Muscle layer of duodenum (tissue), 2 donors: Measurements from ENCODE around the gene CCDC127.
"Not testable (repeated sequence)": the region's sequence is repeated elsewhere in the genome, so short reads cannot be mapped to it uniquely, and the experiment has no call there.

Experiments used
- H3K27ac ChIP-seq: one replicate; pipeline ENCODE4 v1.7.0; 2013; ENCODE audit warnings: mild to moderate bottlenecking, low read length
- H3K27me3 ChIP-seq: one replicate; pipeline ENCODE4 v1.7.0; 2013; ENCODE audit warnings: low read depth, mild to moderate bottlenecking, control low read depth, low read length
- H3K36me3 ChIP-seq, 2 donors: one replicate each; pipeline ENCODE4 v1.7.0; 2013; ENCODE audit warnings: low read length in 2 of 2, control low read depth in 1 of 2, mild to moderate bottlenecking in 1 of 2; ENCODE audit not compliant: insufficient read depth in 2 of 2, control insufficient read depth in 1 of 2
- H3K4me1 ChIP-seq, 2 donors: one replicate each; pipeline ENCODE4 v1.7.0; 2013; ENCODE audit warnings: low read length in 2 of 2, mild to moderate bottlenecking in 2 of 2, control low read depth in 1 of 2, moderate library complexity in 1 of 2; ENCODE audit not compliant: insufficient read depth in 2 of 2, control insufficient read depth in 1 of 2
- H3K4me3 ChIP-seq, 2 donors: one replicate each; pipeline ENCODE4 v1.7.0; 2013; ENCODE audit warnings: low read length in 2 of 2, low read depth in 1 of 2, mild to moderate bottlenecking in 1 of 2
- H3K9me3 ChIP-seq, 2 donors: one replicate each; pipeline ENCODE4 v1.7.0; 2013; ENCODE audit warnings: low read length in 2 of 2, control low read depth in 1 of 2, mild to moderate bottlenecking in 1 of 2; ENCODE audit not compliant: control insufficient read depth in 1 of 2
- donor health status: healthy.

Gene CCDC127

GRCh38 chr5:217494-218456 lies at the start of gene CCDC127, which contains the start of gene SDHA:
Gene CCDC127 (minus strand): TSS chr5:218153. CDS start chr5:216849, 1,304 bp downstream.
Gene SDHA (plus strand): TSS chr5:218320. CDS start chr5:218356, 36 bp downstream.
- not testable (repeated sequence) for H3K9me3 ChIP-seq, H3K36me3 ChIP-seq, H3K27me3 ChIP-seq
- H3K27ac ChIP-seq: peak within 1 kb of the TSS; percentile 51
- H3K4me1 ChIP-seq: peaks cover 0 to 25% of the 10 kb centered on the region in 2 donors
- peak within 1 kb of the TSS; percentile 81 to 96 for H3K4me3 ChIP-seq

- Histone ChIP-seq H3K4me1 (peaks cover 0 to 8% of the 10 kb centered on the region in 2 donors), H3K36me3 (no peaks in the 10 kb centered on the region), H3K27ac (no peak overlapping the region), H3K27me3 (no peaks in the 10 kb centered on the region), H3K4me3 (no peak overlapping the region), H3K9me3 (no peaks in the 10 kb centered on the region)
These were observed 49.8 kb upstream of the CCDC127 start for GRCh38 chr5:267716-268115.

GRCh38 chr5:266311-267026 lies 48.5 kb upstream of the CCDC127 start:
- not testable (repeated sequence) for H3K4me3 ChIP-seq

GRCh38 chr5:264338-264737 lies 46.4 kb upstream of the CCDC127 start:
- no peak overlapping the region for H3K27ac ChIP-seq

More at GRCh38 chr5:266311-267026, 48.5 kb upstream of the CCDC127 start:
- not testable (repeated sequence) for H3K27ac ChIP-seq, H3K36me3 ChIP-seq, H3K4me1 ChIP-seq, H3K27me3 ChIP-seq, H3K9me3 ChIP-seq

GRCh38 chr5:263275-263974 lies 45.5 kb upstream of the CCDC127 start:
- not testable (repeated sequence) for H3K27me3 ChIP-seq, H3K27ac ChIP-seq, H3K36me3 ChIP-seq

More at GRCh38 chr5:264338-264737, 46.4 kb upstream of the CCDC127 start:
- Histone ChIP-seq H3K27me3 (no peaks in the 10 kb centered on the region), H3K4me3 (no peak overlapping the region), H3K4me1 (peaks cover 0 to 6% of the 10 kb centered on the region in 2 donors), H3K36me3 (no peaks in the 10 kb centered on the region), H3K9me3 (no peaks in the 10 kb centered on the region)

GRCh38 chr5:257148-257547 lies 39.2 kb upstream of the CCDC127 start:
- Histone ChIP-seq H3K27ac (no peak overlapping the region), H3K4me1 (no peaks in the 10 kb centered on the region), H3K4me3 (no peak overlapping the region), H3K27me3 (no peaks in the 10 kb centered on the region), H3K36me3 (peaks cover 0 to 30% of the 10 kb centered on the region in 2 donors), H3K9me3 (no peaks in the 10 kb centered on the region)

More at GRCh38 chr5:263275-263974, 45.5 kb upstream of the CCDC127 start:
- not testable (repeated sequence) for H3K4me1 ChIP-seq, H3K9me3 ChIP-seq, H3K4me3 ChIP-seq

GRCh38 chr5:256347-256746 lies 38.4 kb upstream of the CCDC127 start:
- not testable (repeated sequence) for H3K4me3 ChIP-seq, H3K9me3 ChIP-seq, H3K27ac ChIP-seq, H3K4me1 ChIP-seq, H3K27me3 ChIP-seq
- peaks cover 0 to 36% of the 10 kb centered on the region in 2 donors for H3K36me3 ChIP-seq

GRCh38 chr5:255116-255515 lies 37.2 kb upstream of the CCDC127 start:
- not testable (repeated sequence) for H3K9me3 ChIP-seq, H3K4me1 ChIP-seq, H3K27me3 ChIP-seq, H3K27ac ChIP-seq, H3K4me3 ChIP-seq
- peaks cover 0 to 39% of the 10 kb centered on the region in 2 donors for H3K36me3 ChIP-seq

GRCh38 chr5:254322-254721 lies 36.4 kb upstream of the CCDC127 start:
- H3K9me3 ChIP-seq, H3K27ac ChIP-seq, H3K27me3 ChIP-seq, H3K4me3 ChIP-seq, H3K4me1 ChIP-seq: not testable (repeated sequence)
- H3K36me3 ChIP-seq: peaks cover 0 to 40% of the 10 kb centered on the region in 2 donors

GRCh38 chr5:252546-252945 lies 34.6 kb upstream of the CCDC127 start:
- peaks cover 0 to 57% of the 10 kb centered on the region in 2 donors for H3K36me3 ChIP-seq
- no peaks in the 10 kb centered on the region for H3K4me1 ChIP-seq
- H3K27me3 ChIP-seq: no peaks in the 10 kb centered on the region
- peak overlapping the region; percentile 67 for H3K27ac ChIP-seq
- H3K4me3 ChIP-seq: no peak overlapping the region
- no peaks in the 10 kb centered on the region for H3K9me3 ChIP-seq

GRCh38 chr5:251975-252374 lies 34.0 kb upstream of the CCDC127 start:
- H3K4me3 ChIP-seq, H3K4me1 ChIP-seq, H3K27me3 ChIP-seq, H3K27ac ChIP-seq, H3K9me3 ChIP-seq: not testable (repeated sequence)
- peaks cover 0 to 56% of the 10 kb centered on the region in 2 donors for H3K36me3 ChIP-seq
